GM18951 (cell line): ENCODE results near the gene GSX2.

Source experiments
- POLR2A ChIP-seq: IDR thresholded peaks from 4 replicates; pipeline ENCODE4 v1.6.1; 2011; ENCODE audit warnings: mild to moderate bottlenecking; ENCODE audit not compliant: insufficient read length, insufficient read depth; ENCODE audit errors: extremely low read depth
- in situ Hi-C: fragments of 300-500 bp; cut with MboI; formaldehyde crosslinking; loops from one replicate; pipeline ENCODE4 v1.12.0; 2022; ENCODE audit warnings: low sequenced_read_pairs, mixed read lengths, inconsistent platforms; ENCODE audit not compliant: unreplicated experiment

GSX2 gene

DNA sequence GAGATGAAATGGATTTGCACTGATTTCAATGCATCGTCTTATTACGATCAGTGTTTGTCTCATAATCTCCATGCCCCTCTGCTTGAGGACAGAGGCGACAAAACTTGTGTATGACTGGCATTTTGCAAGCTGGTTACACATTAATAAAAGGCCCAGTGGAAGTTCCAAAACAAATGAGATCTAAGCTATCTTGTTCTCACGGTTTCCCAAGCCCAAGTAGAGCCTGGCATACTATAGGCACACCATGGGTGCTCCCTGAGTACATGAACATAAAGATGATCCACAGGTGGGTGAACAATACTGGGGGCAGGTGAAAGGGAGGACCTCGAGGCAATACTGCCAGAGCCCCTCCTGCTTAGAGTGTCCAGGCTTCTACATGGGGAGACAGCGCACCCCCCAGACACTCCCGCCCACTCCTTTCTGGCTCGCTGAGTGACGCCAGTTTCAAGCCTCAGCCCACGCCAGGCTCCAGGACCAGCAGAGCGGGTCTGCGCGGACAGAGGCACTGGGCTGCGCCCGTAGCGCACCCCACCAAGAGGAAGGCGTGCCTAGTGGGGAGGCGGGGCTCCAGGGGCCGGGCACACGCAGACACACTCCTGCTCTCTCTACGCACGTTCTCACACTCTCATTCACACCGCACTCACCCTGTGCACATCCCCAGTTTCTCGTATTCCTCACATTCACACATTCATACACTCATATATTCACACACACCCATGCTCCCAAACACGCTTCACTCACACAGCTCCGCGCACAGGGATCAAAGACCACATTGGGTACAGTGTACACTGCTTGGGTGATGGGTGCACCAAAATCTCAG is 8.9 kb upstream of the GSX2 start:
- in situ Hi-C loops = no loop called here
- no peak for TF ChIP-seq POLR2A

DNA sequence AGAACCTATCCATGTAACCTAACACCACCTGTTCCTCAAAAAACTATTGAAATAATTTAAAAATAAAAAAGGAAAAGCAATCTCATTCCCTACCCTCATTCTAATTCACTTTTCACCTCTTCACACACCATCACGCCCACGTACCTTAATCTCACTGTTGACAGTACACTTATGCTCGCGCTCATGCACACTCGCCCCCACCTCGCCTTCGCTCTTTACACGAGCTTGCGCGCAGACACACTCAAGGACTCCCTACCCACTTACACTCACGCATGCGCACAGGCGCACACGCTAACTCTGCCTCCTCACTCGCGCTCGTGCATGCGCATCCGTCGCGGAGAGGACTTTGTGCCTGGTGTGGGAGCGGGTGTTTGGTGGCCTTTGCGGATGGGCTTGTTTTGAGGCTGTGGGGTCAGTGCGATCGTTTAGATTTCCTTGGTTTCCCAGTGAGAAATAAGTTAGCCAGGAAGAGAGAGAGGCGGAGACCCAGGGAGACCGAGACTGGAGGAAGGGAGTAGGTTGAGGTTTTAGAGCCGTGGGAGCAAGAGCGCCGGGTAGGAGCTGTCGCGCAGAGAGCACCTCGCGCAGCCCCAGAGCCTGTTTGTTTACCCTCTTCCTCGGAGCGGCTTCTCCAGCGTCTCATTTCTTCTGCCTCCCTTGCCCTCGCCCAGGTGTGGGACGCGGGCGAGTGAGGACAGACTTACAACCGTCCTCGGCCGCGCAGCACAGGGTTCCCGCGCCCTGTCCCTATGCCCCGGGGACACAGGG is 8.1 kb upstream of the GSX2 start:
- in situ Hi-C loops = no loop called here
- TF ChIP-seq POLR2A = peak; percentile 38

DNA sequence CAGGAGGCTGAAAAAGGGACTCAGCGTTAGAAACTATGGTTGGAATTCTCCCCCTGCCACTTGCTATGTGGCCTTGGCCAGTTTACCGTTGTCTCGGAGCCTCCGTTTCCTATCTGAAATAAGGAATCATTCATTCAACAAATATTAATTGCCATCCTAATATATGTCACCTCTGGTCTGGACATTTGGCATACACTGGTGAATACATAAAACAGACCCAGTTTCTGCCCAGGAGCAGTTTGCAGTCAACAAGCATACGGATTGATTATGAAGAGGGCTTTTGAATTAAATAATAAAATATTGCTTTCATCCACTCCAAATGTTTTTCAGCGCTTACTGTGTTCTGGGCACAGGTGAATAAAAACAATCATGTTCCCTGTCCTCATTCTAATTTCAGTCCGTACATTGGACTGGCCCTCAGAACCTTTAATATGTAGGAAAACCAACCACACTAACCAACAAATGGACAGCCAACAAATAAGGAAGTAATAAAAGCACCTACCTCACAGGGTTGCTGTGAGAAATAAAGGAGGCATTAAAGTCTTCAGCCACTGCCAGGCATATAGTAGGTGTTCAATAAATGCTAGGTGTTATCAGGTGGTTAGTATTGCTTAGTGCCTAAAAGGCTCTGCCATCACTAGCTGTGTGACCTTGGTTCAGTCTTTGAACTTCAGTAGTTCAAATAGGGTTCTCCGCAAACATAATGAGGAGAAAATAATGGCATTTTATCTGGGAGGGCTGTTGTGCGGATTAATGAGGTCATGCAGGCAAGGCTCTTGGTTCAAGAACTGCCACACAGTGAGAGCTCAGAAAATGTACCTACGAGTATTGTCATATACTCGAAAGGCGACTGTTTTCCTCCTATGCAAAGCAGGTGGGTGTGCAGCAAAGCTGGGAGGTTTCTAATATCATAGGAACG is 7.3 kb upstream of the GSX2 start:
- TF ChIP-seq POLR2A = no peak
- in situ Hi-C loops = no loop called here

DNA sequence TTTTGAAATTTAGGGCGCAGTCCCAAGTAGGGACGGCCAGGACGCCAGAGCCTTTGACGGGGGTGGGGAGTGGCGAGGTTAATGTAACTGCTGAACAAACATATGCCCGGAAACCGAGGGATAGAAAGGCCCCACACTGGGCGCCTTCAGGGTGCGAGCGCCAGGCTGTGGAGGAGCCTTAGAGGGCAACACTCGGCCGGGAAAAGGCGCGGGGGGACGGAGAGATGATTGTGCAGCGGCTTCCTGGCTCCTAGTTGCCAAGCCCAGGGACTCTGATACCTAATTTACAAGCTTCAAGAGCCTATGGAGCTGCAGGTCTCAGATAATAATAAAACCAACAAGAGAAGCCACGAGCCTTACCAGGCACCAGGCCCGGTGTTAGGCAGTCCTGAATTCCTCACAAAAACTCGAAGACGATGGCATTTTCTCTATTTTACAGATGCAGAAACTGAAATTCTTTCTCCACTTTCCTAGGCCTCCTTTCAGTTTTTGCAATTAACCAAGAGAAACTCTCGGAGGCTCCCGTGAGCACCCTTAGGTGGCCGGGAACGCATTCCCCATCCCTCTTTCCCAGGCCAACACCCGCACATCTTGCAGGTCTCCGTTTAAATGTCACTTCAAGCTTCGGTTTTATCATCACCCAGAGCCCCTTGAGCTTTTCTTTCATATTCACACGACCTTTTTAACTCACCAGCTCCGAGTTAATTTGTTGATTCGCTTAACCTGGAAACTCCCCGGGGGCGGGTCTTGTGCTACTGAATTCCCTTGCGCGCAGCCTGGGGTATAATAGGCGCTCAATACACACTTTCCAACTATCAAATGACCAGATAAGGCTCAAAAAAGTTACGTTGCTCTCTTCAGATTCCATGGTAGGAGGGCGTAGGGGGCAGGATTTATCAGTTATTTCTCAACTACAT is 6.4 kb upstream of the GSX2 start:
- in situ Hi-C loops = no loop called here
- TF ChIP-seq POLR2A = no peak

DNA sequence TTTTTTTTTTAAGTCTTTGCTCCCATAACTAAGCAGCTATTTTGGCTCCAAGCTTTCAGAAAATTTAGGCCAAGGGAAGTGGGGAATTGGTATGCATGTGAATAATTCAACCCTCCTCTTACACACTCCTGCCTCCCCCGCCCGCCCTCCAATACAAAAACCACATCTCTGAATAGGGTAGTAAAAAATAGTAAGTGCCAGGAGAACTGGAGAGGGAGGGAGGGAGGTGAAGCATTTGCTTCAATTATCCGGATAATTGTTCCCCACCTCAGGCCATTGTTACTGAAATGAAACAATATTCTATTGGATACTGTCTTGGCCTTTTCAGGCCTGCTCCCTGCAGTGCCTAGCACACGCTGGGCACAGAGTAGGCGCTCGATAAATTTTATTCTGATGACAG is 5.5 kb upstream of the GSX2 start:
- no peak for TF ChIP-seq POLR2A
- in situ Hi-C loops = no loop called here

DNA sequence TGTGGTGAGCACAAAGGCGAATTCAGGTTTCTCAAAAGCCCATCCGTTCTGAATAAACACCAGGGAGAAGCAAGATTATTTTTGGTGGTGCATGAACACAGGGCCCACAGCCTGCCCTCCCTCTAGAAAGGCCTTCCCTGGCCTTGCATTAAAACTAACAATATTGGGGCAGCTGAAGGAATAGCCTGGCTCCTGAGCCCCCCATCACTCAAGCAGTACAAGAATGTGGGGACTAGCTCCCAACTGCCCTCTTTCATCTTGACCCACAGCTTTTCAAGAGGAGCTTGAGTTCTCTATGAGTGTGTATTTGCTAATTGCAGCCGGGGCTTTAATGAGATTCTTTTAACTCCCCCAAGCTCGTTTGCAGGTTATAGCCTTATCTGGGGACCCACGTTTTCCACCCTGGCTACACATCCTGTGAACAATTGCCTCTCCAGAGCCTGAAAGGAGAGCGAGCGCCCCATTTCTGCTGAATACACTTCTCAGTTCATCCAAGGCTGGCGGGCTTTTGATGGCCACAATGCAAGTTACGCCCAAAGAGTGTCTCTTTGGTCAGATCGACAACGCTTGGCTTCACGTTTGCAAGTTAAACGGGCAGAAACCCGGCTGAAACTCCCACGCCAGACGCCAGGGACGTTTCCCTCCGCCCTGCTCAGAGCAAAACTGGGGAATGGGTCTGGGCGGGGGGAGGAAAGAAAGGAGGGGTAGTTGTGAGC is 4.7 kb upstream of the GSX2 start:
- no peak for TF ChIP-seq POLR2A
- in situ Hi-C loops = no loop called here

DNA sequence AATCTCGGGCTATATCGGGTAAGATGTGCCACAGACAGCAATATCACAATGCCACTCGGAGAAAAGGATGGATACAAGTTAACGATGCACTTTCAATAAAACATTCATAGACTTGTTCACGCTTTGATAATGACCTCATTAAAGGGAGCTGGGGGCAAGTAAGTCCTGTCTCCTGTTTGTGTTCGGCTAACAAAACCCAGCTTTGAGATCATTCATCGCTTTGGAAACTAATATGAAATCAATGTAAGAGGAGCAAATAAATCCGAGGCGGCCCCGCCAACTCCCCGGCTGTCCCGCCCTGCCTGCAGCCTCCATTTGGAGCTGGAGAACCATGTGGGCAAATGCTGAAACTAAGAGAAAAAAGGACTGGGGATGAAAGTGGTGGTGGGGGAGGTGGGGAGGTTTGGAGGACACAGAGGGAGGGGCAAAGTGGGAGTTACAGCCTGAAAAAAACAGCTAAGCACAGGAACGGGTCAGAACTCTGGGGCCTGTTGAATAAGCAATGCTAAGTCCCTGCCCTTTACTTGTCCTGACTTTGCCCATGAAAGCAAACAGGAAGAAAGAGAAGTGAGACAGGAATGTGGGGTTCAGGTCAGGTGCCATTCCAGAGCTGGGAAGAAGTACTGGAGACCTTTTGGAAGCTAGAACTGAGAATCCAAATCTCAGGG is 3.5 kb upstream of the GSX2 start:
- no peak for TF ChIP-seq POLR2A
- in situ Hi-C loops = no loop called here

DNA sequence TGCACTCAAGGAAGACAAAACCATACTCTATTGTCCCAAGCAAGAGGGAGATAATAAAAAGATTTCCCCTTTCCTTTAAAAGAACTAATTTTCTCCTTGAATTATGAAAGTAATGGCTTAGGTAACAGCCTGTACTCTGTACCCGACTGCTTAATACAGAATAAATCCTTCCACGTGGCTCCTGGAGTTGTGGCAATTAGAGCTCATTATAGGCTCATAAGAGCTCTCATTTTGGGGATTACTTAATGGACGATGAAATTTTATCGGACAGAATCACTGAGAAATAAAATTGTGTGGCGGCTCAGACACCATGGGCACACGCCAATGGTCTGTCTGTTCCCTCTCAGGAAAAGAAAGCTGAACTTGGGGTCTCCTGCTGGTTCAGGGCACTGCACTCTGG is 2.8 kb upstream of the GSX2 start:
- TF ChIP-seq POLR2A = no peak
- in situ Hi-C loops = no loop called here

DNA sequence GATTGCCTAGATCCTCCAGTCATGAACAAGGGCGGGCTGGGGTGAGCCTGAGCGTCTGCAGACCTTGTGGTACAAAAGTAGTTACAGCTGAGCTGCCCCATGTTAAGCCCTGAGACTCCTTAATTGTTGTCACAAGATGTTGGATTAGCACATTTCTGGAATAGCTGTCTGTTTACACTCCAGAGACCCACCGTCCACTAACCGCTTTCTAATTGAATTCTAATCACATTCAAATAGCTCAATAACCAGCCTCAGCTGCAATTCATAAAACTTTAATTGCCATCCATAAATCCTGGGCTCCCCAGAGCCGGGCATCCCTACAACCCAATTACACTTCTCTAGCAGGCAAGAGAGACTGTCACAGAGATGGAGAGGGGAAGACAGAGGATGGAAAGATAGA is 1.6 kb upstream of the GSX2 start:
- TF ChIP-seq POLR2A = no peak
- in situ Hi-C loops = no loop called here

DNA sequence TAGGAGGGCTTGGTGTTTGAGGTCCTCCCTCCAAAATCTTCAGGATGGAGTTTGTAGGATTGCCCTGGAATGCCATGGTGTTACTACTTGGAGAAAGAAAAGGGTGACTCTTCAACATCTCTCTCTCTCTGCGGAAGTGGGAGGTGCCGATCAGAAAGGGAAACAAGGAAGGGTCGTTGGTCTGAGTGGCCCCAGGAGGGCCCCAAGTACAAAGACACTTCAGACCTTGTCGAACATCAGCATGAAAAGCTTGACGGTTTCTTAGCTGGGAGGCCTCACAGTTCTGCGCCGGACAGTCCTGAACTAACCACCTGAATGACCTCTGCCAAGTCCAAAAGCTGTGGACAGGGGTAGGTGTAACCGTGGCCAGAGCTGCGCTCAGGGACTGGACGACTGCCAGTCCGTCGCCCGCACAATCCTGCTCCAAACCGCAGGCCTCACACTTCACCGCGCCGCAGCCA is 646 bp upstream of the GSX2 start:
- in situ Hi-C loops = no loop called here
- no peak for TF ChIP-seq POLR2A

DNA sequence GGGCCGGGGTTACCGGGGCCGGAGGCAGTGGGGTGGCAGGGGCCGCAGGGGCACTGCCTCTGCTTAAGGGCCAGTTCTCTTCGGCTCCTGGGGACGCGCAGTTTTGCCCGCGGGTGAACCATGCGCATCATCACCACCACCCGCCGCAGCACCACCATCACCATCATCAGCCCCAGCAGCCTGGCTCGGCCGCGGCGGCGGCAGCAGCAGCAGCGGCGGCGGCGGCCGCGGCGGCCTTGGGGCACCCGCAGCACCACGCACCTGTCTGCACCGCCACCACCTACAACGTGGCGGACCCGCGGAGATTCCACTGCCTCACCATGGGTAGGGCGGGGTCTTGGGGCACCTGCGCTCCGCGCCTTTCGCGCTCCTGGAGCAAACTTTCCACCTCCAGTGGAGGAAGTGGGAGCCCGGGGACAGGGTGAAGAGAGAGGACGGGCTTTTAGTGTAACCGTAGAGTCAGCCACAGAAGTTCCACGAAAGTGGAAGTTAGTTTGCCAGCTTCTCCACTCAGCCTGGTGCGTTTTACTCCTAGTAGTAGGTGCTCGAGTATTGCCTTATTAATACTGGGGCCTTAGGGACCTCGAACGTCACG is 729 bp downstream of the GSX2 start:
- no peak for TF ChIP-seq POLR2A
- in situ Hi-C loops = no loop called here
